HS-27A (cell line): ENCODE results near the gene REX1BD.

Source experiments
- DNase-seq: peaks from one replicate; pipeline ENCODE4 v3.0.0-alpha.2; 2012; ENCODE audit warnings: low read depth, missing footprints

The REX1BD gene

GRCh38 chr19:18616023-18616422 lies 27.4 kb downstream of the REX1BD start:
- DNase-seq: no peak

- no peak for DNase-seq
Observed at GRCh38 chr19:18617562-18617961, 29.0 kb downstream of the REX1BD start.

GRCh38 chr19:18618236-18618635 lies 29.6 kb downstream of the REX1BD start:
- no peak for DNase-seq

GRCh38 chr19:18620311-18620710 lies 31.7 kb downstream of the REX1BD start:
- no peak for DNase-seq

DNA sequence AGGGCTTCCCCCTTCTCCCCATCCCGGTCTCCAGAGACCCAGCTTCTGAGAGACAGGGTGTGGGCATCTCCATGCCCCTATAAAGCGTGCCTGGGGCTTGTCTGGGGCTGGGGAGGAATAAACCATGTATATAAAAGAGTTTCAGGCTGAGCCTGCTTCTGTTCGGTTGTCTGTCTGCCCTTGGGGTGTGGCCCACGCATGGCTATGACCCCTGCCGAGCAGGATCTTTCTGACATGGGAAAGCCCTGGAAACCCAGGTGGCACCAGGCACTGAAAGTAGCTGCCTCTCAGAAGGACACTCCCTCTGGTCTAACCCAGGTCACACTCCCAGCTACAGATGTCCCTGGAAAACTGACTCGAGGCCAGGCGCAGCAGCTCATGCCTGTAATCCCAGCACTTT lies 32.3 kb downstream of the REX1BD start:
- no peak for DNase-seq

DNA sequence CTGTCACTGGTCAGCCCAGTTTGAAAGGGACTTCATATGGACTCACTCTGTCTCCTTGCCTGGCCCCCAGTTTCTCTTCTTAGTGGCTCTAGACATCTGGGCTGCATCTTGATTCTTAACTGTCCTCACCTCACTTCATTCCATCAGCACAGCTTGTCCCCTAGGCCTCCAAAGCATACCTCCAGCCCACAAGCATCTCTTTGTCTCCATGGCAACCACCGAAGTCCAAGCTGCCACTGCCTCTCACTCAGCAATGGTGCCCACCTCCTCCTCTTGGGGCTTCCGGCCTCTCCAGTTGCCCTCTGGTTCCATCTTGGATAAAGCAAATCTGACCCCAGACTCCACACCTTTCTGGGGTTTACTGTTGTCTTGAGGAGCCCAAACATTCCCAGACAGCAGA lies 38.3 kb downstream of the REX1BD start:
- DNase-seq: no peak

DNA sequence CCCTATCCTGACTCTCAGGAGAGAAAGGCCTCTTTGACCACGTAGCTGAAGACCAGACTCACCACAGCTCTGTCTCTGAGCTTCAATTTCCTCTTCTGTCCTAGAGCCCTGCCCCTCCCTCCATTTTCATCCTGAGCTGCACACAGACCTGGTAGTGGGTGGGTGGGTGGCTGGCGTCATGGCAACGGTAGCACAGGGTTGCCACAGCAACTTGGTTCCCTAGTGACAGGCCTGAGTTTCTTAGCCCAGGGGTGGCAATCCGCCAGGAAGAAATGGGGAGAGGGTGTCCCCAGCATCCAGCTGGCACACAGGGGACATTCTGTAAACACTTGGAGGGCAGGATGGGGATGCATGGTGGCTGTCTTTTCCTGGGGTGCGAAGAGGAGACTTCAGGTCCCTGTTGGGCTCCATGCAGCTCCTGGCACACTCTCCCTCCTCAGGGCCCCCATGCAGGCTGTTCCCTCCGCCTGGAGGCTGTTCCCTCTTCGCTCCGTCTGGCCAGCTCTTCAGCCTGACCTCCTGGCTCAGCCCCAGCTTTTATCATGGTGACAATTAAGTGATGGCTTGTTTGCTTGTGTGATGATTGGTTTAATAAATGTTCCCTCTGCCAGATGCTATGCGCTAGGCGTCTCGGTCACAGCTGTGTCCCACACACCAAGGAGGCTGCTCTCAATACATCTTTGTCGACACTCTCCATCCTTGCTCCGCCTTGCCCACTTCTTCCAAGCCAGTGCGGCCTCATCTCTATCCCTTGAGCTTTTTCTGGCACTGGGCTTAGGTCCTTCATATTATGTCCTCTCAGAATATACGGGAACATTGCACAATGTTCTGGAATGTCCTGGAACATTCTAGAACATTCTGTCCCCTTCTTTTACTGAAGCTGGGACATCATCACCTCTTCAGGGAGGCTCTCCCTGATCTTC lies 40.8 kb downstream of the REX1BD start:
- DNase-seq: no peak

- no peak for DNase-seq
Observed at GRCh38 chr19:18633321-18633720, 44.7 kb downstream of the REX1BD start.

- no peak for DNase-seq
Observed at GRCh38 chr19:18634612-18635297, 46.2 kb downstream of the REX1BD start.

GRCh38 chr19:18635831-18636182 lies 47.2 kb downstream of the REX1BD start:
- no peak for DNase-seq

- peak; percentile 75 for DNase-seq
Observed at GRCh38 chr19:18636183-18636968, 47.8 kb downstream of the REX1BD start.

GRCh38 chr19:18636969-18637629 lies 48.5 kb downstream of the REX1BD start, which contains the start of gene KLHL26:
KLHL26 (plus strand) TSS chr19:18637028; CDS start chr19:18637055, 27 bp downstream.
- no peak for DNase-seq

GRCh38 chr19:18637673-18638630 lies 49.4 kb downstream of the REX1BD start:
- DNase-seq: no peak

GRCh38 chr19:18639706-18640243 lies 51.2 kb downstream of the REX1BD start:
- no peak for DNase-seq
